T-helper 22 cell (primary cell): ENCODE results near the gene PSMD2.
"Not testable (repeated sequence)": the region's sequence is repeated elsewhere in the genome, so short reads cannot be mapped to it uniquely, and the experiment has no call there.

Source experiments
- DNase-seq: peaks from one replicate; pipeline ENCODE4 v3.0.0-alpha.2; 2020; ENCODE audit warnings: low read depth

Gene PSMD2

DNA sequence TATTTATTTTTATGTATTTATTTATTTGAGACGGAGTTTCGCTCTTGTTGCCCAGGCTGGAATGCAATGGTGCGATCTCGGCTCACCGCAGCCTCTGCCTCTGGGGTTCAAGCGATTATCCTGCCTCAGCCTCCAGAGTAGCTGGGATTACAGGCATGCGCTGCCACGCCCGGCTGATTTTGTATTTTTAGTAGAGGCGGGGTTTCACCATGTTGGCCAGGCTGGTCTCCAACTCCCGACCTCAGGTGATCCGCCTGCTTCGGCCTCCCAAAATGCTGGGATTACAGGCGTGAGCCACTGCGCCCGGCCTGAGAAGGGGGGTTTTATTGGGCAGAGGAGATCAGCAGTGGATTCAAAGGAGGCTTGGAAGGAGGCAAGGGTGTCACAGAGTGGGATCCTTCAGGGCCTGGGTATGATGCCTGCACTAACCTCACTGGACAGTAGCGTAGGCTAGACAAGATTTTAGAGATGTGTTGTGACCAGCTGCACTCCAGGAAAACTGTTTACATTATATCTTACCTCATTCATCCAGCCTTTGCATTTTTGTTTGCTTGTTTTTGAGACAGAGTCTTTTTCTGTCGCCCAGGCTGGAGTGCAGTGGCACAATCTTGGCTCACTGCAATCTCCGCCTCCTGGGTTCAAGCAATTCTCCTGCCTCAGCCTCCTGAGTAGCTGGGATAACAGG, 40.6 kb downstream of the PSMD2 start:
- DNase-seq, result not testable (repeated sequence)

DNA sequence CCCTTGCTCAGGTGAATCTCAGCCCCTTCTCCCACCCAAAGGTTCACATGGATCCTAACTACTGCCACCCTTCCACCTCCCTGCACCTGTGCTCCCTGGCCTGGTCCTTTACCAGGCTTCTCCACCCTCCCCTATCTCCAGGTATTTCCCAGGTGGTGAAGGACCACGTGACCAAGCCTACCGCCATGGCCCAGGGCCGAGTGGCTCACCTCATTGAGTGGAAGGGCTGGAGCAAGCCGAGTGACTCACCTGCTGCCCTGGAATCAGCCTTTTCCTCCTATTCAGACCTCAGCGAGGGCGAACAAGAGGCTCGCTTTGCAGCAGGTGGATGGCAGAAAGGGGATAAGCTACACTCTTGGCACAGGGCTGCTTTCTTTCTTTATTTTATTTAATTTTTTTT, 42.9 kb downstream of the PSMD2 start:
- no peak for DNase-seq

DNA sequence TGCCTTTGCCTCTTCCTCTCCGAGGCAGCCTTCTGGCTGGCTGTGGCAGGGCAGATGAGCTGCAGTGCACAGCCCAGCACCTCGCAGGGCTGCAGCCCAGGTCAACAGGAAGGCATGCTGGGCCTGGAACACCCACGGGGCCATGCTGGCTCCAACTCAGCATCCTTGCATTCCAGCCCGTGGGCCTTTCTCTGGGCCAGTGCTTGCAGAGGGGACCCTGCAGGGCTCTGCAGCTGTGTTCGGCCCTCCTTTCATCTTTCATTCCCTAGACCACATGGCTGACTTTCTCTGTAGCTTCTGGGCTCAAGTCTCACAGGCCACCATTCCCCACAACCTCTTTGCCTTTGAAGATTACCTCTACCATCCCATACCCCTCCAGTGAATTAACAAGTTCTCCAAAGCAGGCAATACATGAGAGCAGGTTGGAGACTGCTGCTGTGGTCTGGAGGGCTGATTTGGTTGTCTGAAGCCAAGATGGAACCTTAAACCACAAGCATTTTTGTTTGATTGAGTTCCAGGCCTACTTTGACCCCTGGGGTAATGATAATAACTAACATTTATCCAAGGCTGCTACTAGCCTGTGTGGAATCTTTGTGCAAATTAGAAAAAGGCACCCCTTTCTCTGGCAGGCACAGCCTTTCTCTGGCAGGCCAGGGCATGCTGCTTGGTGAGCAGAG, 44.3 kb downstream of the PSMD2 start:
- no peak for DNase-seq

DNA sequence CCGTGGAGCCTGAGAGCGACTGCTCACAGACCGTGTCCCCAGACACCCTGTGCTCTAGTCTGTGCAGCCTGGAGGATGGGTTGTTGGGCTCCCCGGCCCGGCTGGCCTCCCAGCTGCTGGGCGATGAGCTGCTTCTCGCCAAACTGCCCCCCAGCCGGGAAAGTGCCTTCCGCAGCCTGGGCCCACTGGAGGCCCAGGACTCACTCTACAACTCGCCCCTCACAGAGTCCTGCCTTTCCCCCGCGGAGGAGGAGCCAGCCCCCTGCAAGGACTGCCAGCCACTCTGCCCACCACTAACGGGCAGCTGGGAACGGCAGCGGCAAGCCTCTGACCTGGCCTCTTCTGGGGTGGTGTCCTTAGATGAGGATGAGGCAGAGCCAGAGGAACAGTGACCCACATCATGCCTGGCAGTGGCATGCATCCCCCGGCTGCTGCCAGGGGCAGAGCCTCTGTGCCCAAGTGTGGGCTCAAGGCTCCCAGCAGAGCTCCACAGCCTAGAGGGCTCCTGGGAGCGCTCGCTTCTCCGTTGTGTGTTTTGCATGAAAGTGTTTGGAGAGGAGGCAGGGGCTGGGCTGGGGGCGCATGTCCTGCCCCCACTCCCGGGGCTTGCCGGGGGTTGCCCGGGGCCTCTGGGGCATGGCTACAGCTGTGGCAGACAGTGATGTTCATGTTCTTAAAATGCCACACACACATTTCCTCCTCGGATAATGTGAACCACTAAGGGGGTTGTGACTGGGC, 45.7 kb downstream of the PSMD2 start:
- DNase-seq, result no peak

DNA sequence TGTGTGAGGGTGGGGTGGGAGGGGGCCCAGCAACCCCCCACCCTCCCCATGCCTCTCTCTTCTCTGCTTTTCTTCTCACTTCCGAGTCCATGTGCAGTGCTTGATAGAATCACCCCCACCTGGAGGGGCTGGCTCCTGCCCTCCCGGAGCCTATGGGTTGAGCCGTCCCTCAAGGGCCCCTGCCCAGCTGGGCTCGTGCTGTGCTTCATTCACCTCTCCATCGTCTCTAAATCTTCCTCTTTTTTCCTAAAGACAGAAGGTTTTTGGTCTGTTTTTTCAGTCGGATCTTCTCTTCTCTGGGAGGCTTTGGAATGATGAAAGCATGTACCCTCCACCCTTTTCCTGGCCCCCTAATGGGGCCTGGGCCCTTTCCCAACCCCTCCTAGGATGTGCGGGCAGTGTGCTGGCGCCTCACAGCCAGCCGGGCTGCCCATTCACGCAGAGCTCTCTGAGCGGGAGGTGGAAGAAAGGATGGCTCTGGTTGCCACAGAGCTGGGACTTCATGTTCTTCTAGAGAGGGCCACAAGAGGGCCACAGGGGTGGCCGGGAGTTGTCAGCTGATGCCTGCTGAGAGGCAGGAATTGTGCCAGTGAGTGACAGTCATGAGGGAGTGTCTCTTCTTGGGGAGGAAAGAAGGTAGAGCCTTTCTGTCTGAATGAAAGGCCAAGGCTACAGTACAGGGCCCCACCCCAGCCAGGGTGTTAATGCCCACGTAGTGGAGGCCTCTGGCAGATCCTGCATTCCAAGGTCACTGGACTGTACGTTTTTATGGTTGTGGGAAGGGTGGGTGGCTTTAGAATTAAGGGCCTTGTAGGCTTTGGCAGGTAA, 46.5 kb downstream of the PSMD2 start:
- no peak for DNase-seq

DNA sequence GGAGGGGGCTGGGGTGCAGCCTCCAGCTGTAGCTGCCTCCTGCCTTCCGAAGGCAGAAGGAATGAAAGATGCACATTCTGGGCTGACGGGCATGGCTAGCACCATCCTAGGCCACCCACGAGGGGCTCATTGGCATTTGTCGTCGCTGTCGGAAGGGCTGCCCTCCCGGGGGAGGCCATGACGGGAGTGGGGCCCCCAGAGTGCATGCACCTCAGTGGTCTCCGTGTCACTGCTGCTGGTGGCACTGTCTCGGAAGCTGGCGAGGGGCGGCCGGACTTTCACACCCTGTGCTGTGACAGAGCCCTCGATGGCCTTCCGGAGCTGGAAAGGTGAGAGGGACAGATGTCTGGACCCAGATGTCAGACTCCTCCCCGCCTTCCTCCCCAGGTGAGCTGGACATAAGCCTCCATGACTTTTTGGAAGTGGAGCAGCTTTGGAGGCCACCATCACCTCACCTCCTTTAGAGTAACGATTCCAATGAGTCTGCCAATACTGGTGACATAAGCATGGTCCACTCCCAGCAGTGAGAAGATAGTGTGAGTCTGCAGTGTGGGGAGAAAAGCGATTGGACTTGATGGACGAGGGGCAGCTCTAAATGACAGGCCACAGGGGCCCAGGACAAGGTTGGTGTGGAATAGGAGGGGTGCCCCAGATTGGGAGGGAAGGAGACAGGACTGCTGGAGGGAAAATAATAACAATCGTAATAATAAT, 47.6 kb downstream of the PSMD2 start:
- DNase-seq, result no peak

DNA sequence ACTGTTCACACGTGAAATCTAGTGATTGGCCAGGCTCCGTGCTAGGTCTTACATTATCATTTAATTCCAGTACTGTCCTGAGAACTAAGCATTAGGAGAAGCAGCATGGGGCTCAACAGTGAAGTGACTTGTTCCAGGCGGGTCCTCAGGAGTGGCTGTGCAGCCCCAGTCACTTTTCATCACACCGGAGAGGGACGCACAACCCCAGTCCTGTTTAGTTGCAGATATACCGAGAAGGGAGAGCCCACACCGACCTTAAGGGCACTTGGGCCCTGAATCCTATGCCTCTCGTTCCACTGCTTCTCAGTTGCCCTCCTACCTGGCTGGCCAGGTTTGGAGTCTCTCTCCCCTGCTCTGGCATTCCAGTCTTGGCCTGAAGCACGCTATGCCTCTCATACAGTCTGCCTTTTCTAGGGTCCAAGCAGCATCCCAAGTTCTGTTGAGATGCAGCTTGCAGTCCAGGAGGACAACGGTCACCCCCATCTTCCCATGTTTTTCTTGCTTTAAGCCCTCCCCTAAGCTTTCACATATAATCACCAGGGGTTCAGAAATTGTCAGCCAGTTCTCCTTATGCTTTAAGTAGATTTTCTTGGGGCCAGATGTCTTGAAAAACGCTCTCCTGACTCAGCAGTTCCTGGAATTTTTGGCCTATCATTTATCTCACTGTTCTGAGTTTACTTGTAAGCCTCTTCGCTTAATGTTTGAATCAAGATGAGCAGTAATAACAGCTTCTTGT, 48.4 kb downstream of the PSMD2 start:
- DNase-seq, result no peak

DNA sequence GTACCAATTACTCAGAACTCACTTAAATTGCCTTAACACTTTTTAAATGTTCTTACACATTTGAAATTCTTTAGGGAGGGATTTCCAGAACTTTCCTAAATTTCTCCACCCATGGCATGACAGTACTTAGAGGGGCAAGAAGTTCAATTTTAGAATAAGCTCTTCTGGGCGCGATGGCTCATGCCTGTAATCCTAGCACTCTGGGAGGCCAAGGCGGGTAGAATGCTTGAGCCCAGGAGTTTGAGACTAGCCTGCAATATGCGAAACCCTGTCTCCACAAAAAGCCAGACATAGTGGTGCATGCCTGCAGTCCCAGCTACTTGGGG, 49.0 kb downstream of the PSMD2 start:
- DNase-seq, result no peak

DNA sequence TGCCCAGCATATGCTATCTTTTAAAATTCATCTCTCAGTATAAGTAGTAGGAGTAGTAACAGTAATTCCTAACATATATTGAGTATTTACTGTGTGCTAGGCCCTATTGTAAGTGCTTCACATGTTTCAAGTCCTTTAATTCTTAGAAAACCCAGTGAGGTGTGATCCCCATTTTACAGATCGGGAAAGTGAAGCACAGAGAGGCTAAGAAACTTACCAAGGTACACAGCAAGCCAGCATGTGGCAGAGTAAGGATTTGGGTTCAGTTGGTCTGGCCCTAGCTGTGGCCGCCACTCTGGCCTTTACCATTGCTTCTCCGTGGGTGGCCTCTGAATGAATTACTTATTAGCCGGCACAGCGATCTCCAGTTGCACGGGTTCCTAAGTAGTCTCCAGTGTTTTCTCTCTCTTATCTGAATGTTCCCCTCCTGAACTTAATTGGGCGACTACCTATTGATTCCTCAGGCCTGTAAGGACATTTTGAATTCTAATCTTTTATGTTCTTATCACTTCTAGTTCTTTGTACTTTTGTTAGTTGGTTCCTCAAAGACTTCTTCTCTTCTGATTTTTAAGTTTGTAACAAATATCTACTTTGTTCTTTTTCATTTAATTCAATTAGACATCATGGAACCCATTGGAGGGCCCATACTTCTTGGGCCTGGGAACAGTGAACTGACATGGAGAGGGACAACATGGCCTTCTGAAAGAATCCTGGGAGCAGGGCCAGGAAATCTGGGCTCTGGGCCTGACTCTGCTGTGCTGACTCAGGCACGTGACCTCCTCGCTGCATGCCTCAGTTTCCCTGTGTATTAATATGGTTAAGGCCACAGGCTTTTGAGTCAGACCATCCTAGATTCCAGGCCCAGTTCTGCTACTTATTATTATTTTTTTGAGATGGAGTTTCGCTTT, 50.8 kb downstream of the PSMD2 start:
- DNase-seq, result no peak

DNA sequence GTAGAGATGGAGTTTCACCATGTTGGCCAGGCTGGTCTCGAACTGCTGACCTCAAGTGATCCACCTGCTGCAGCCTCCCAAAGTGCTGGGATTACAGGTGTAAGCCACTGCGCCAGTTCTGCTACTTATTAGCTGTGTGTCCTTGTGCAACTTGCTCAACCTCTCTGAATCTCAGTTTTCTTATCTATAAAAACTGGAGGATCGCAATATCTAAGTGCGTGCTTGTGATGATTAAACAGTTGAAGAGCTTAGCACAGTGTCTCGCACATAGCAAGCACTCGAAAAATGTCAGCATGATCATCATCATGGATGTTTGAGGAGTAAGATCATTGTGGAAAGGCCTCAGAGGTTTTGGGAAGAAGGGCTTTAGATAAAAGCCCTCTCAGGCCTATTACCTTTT, 51.6 kb downstream of the PSMD2 start:
- DNase-seq, result no peak

DNA sequence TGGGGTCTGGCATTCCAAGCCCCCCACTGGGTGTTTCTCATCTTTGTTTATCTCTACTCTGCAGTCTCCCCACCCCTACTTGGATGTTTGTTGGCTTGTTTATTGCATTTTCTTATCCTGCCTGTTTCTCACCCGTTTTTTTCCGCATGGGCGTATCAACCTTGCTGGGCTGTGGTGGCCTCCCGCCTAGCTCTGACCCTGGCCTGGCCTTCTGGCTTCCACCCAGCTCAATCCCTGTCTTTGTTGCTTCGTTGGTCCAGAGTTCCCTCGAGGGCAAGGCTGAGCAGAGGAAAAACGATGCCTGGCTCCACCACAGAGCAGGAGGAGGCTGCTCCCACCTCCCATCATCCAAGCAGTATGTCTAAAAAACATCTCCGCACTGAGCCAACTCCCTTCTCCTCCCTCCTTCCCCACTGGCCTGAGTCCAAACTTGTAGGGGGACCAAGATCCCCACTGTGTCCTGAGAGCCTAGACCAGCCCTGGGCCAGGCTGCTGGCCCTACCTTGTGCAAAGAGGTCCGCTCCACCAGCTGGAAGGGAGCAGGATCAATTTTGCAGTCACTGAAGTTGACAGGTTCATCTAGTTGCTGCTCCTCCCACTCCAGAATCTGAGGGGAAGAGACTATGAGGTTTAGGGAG, 52.6 kb downstream of the PSMD2 start:
- no peak for DNase-seq

DNA sequence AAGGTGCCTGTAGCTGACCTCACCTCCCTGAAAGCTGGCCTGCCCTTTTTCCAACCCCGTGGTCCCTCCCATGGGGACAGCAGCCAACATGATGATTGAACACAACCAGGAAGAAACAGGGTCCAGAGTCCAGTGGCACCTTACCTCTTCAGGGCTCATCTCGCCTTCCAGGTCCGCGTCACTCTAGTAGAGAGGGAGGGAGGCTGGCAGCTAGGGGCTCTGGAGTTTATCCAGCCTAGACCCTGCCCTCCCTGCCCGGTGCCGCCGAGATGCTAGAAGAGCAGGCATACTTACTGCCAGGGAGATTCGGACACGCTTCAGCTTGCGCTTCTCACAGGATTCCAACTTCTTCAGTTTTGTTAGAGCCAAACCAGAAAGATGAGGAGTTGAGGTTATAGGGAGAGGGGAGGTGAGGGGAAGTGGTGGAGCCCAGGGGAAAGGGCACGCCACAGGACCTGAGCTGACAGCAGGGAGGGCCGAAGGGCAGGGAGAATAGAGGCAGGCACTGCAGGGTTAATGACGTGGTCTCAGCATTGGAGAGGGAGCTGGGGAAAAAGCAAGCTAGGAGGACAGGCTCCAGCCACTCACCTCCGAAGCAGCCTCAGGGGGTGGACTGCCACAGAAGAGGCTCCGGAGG, 53.2 kb downstream of the PSMD2 start:
- DNase-seq, result no peak

DNA sequence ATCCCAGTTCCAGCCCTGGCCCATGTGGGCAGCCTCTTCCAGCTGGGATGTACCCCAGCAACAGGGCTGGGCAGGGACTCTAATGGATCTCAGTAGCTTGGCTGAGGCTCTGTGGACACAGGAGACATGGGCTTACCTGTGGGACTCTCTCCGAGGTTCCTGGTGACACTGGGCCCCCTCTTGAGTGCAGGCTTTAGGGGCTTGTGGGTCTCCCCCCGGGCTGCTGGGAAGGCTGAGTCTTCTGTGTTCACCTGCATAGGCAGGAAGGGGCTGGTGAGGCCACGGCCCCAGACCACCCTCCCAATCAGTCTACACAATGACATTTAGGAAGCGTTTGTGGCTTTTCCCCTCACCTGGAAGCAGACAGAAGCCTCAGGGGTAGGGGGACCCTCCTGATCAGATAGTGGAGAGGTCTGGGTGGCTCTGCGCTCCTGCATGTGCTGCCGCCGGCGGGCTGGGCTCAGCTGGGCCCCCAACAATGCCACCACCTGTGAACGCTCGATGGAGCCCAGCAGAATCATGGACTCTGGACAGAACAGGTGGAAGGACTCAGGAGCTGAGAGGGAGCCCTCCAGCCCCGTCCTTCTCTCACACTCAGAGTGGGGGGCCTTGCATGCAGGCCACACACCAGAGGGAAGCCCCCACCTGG, 54.0 kb downstream of the PSMD2 start:
- DNase-seq, result no peak

DNA sequence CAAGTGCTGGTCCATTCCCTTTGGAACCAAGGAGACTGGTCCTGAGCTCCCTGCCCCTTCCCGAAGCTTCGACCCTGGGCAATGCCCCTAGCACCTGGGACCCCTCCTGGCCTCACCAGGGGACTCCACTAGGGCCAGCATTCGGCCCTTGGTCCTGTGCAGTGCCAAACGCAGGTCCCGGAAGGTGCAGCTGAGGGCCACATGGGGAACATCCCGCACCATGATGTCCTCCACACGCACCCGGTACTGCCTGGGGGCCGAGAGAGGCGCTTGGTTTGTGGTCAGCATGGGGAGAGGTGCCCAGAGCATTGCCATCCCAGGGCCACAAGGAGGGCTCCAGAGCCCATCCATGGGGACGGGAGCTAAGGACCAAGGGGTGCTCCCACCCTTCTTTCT, 54.5 kb downstream of the PSMD2 start:
- no peak for DNase-seq

DNA sequence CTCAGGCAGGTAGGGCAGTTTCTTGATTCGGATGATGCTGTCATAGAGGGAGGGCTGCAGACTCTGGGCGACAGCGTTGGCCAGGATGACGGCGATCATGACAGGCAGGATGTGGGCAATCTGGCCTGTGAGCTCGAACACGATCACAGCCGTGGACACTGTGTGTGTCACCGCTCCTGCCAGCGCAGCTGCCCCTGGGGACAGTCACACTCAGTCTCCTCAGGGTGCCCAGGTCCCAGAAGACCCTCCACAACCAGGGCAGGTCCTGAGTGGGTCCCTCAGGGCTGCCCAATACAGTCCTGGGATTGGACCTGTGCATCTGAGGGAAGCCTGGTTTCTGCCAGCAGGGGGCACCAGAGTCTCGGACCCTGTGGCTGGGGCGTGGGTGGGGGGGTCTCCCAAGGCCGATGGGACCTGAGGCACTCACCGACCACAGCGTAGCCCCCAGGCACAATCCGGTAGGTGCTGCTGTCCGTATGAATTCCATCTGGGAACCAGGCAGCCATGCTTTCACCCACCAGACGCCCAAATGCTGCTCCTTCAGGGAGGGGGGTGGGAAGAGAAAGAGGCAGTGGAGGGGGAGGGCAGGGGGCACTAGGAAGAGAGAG, 55.2 kb downstream of the PSMD2 start:
- DNase-seq, result peak; percentile 18

DNA sequence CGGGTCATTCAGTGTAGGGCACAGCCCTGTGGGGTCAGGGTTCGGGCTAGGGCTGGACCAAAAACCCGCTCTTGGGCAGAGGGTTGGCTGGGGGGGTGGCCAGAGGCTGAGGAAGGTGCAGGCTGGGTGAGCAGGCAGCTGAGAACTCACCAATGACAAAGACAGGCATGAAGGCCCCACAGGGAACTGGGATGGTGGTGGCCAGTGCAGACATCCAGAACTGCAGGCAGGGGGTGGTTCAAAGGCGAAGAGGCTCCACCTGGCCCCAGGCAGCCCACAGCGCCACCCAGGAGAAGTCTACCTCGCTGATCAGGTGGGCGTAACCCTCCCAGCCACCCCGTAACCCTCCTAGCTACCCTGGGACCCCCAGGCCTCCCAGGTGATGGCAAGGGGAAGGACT, 55.7 kb downstream of the PSMD2 start:
- DNase-seq, result no peak

DNA sequence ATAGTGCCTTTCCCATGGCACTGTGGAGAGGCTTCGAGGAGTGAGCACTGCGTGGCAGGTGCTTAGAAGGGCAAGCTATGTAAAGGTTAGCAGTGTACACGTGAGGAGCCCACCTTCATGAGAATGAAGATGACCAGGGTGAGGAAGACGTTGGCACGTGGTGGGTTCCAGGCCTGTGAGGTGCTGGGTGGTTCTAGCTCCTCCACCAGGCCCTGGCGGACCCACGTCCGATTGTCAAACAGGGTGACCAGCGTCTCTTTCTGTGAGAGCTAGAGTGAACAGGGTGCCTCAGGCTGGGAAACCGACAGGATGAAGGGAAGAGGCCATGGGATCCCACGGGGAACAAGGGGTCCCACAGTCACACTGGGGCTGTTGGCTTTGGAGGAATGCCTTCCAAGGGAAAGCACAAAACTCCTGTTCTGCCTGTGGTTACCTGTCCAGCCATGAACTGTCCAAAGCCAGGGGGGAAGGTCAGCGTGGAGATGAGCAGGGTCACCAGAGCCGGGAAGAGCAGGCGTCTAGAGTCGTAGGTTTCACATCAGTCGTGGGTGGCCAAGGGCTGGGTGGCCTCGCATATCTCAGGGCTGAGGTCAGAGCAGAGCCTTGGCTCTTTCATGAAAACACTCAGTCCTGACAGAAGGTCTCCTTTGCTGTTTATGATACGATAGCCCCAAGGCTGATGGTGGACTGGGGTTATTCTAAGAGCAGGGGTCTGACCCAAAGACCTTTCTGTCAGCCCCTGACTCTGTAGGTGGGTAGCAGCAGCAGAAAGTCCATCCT, 56.4 kb downstream of the PSMD2 start:
- DNase-seq, result no peak
